Activated naive CD4-positive, alpha-beta T cell treated with anti-CD3 and anti-CD28 coated beads, Interleukin-2, amount 50 U/mL, for 16 hours (primary cell): ENCODE measurements around the gene IGFLR1.

Experiments used
- DNase-seq: peaks from one replicate; pipeline ENCODE4 v3.0.0-alpha.2; 2020

IGFLR1 gene, protein sequence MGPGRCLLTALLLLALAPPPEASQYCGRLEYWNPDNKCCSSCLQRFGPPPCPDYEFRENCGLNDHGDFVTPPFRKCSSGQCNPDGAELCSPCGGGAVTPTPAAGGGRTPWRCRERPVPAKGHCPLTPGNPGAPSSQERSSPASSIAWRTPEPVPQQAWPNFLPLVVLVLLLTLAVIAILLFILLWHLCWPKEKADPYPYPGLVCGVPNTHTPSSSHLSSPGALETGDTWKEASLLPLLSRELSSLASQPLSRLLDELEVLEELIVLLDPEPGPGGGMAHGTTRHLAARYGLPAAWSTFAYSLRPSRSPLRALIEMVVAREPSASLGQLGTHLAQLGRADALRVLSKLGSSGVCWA

GRCh38 chr19:35742121-35742724 lies at the start of gene IGFLR1:
Gene IGFLR1 (minus strand): TSS chr19:35742452. CDS start chr19:35741180, 1,272 bp downstream.
- peak; percentile 71 for DNase-seq

- DNase-seq, result no peak
Measured at GRCh38 chr19:35791814-35792279, 49.6 kb upstream of the IGFLR1 start.

DNA sequence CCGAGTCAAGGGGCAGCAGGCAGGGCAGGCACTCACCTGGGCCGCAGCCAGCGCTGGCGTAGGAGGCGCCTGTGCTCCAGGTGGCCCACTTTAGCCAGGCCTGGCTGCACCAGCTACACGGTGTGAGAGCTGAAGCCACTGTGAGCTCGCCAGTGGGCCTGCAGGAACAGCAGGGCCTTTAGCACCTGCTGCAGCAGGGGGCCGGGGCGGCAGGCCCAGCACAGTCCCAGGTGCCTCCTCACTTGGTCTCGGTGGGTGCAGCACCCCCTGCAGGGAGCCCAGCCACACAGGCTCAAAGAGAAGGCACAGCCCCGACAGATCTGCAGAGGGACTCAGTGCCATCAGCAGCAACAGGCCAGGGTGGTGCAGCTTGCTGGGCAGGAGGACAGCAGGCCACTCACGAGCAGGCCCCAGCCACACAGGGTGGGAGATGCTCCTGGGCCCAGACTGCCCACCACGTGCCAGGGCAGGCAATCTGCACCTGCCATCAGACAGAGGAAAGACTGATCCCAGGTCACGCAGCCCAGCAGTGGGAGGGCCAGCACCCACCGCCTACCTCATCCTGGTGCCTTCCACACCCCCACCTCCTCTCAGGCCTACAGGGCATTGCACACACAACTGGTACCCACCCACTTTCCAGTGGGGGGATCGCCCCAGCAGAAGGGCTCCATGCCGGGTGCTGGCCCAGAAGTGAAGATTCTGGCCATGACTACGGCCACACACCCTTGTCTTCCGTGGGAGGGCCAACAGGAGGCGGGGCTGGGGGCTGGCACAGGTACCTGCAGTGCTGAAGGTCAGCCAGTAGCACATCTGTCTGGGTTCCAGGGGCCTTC lies 48.9 kb upstream of the IGFLR1 start:
- no peak for DNase-seq

GRCh38 chr19:35789978-35790944 lies 48.0 kb upstream of the IGFLR1 start:
- DNase-seq, result no peak

- DNase-seq, result no peak
Measured at GRCh38 chr19:35789195-35789977, 47.1 kb upstream of the IGFLR1 start.

- DNase-seq, result no peak
Measured at GRCh38 chr19:35788205-35788960, 46.1 kb upstream of the IGFLR1 start.

GRCh38 chr19:35787227-35787799 lies 45.1 kb upstream of the IGFLR1 start:
- no peak for DNase-seq

- DNase-seq, result no peak
Measured at GRCh38 chr19:35786299-35787160, 44.3 kb upstream of the IGFLR1 start.

- DNase-seq, result no peak
Measured at GRCh38 chr19:35785339-35785627, 43.0 kb upstream of the IGFLR1 start.

DNA sequence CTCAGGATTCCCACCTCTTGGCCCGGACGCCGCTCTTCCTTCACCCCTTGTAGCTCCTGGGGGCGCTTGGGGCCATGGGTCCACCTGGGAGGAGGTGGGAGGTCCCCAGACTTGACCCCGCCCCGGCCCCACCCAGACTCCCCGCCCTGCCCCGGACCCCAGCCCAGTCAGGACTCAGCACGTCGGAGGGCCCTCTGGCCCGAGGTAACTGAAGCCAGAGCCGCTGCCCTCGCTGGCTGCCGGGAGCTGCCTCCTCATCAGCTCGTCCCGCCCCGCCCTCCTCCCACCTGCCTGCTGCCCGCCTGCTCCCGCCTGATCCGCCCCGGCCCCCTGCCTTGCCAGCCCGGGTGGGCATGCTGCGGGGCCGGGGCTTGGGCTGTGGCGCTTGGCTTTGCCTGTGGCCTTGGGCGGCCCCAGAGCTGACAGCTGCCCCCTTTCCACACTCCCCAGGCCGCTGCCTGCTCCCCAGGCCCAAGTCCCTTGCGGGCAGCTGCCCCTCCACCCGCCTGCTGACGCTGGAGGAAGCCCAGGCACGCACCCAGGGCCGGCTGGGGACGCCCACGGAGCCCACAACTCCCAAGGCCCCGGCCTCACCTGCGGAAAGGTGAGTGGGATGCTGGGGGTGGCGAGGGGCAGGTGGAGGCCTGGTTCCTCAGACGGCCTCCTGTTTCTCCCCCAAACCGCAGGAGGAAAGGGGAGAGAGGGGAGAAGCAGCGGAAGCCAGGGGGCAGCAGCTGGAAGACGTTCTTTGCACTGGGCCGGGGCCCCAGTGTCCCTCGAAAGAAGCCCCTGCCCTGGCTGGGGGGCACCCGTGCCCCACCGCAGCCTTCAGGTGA lies 42.5 kb upstream of the IGFLR1 start:
- no peak for DNase-seq

- no peak for DNase-seq
Measured at GRCh38 chr19:35783469-35784434, 41.5 kb upstream of the IGFLR1 start.

DNA sequence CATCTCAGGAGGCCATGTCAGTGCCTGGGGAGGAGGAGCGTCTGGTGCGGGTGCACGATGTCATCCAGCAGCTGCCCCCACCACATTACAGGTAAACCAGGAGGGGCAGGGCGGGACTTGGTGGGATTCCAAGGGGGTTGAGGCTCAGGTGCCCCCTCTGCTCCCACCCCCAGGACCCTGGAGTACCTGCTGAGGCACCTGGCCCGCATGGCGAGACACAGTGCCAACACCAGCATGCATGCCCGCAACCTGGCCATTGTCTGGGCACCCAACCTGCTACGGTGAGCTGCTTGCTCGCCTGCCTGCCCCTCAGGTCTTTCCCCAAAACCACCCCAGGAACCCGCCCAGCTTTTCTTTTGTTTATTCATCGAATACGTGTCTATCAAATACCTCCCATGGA lies 40.3 kb upstream of the IGFLR1 start:
- no peak for DNase-seq

GRCh38 chr19:35781650-35782049 lies 39.4 kb upstream of the IGFLR1 start:
- DNase-seq, result no peak

DNA sequence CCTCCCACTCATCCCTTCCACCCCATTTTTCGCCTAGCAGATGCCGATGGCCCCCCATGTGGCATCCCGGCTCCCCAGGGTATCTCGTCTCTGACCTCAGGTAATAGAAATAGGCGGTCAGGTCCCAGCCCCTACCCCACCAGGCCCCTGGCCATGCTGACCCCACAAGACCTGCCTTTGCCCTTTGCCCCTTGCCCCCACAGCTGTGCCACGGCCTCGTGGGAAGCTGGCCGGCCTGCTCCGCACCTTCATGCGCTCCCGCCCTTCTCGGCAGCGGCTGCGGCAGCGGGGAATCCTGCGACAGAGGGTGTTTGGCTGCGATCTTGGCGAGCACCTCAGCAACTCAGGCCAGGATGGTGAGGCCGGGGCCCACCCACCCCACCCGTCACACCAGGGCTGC lies 38.5 kb upstream of the IGFLR1 start:
- no peak for DNase-seq

DNA sequence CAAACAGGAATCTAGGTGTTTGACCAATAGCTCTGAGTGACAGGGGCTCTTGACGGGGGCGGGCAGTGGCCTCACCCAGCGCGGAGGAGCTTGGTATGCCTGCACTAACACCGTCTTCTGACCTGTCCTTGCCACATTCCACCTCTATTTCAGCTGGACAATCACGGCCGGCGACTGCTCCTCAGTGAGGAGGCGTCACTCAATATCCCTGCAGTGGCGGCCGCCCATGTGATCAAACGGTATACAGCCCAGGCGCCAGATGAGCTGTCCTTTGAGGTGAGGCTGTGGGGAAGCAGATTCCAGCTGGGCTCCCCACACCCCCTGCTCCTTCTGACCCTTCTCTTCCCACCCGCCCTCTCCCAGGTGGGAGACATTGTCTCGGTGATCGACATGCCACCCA lies 37.8 kb upstream of the IGFLR1 start:
- DNase-seq, result no peak

- no peak for DNase-seq
Measured at GRCh38 chr19:35779033-35779432, 36.8 kb upstream of the IGFLR1 start.

DNA sequence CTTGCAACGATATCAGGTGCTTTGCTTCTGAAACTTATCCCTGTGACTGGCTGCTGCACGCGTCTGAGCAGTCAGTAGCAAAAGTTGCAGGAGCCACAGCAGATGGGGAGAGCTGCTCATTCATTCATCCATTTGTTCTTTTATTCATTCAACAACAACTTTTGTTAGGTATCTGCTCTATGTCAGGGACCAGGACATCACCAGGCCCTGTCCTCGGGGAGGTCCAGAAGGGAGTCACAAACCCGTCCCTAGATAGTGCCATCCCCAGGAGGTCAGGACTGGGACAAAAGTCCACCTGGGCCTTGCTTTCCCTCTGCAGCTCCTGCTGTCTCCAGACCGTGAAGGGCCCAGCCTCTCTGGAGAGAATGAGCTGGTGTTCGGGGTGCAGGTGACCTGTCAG lies 35.7 kb upstream of the IGFLR1 start:
- no peak for DNase-seq
